ENCODE measurements around the gene EXD3. TPM values are rescaled to one million over a fixed set of nuclear protein-coding genes. Genes with fewer than 3 reads are reported as not detected.

Gene EXD3
- total and polyA plus RNA-seq, 8 donors, result 12.9 to 105 (median 24.0) TPM

- H3K27me3 ChIP-seq, result peaks cover 0 to 42% (median 0%) of the 10 kb centered on the region in 3 donors
- no peaks in the 10 kb centered on the region for H3K9me3 ChIP-seq
- intact Hi-C loops (cut with DNase I; ENCODE audit: low total_unique reads), result no loop called here
- H3K4me3 ChIP-seq, result no peak overlapping the region
- DNase-seq, result peak in 1 of 2 donors; percentile 7
- no peak for TF ChIP-seq CTCF (IDR thresholded peaks at IDR 0.05)
- no peak for TF ChIP-seq POLR2AphosphoS5 (IDR thresholded peaks at IDR 0.05)
- TF ChIP-seq EP300 (IDR thresholded peaks at IDR 0.05), result no peak
- no peak for TF ChIP-seq POLR2A (IDR thresholded peaks at IDR 0.05)
- WGBS, 5 donors, result 63 to 81% (median 68%) methylated on average over 8 to 43 of the region's 43 CpGs
- peak overlapping the region in 3 of 5 donors; percentile 59 to 85 (median 80) for H3K27ac ChIP-seq
- H3K36me3 ChIP-seq, result peaks cover 0 to 3% (median 0%) of the 10 kb centered on the region in 4 donors
- H3K4me1 ChIP-seq, result peaks cover 33 to 62% (median 53%) of the 10 kb centered on the region in 4 donors
Observed at GRCh38 chr9:137434498-137435380, 11.8 kb upstream of the EXD3 start.

- 83 to 87% (median 85%) methylated on average over 4 to 26 of the region's 26 CpGs for WGBS, 5 donors
- peaks cover 0 to 34% (median 0%) of the 10 kb centered on the region in 3 donors for H3K27me3 ChIP-seq
- H3K4me3 ChIP-seq, result no peak overlapping the region
- no peaks in the 10 kb centered on the region for H3K9me3 ChIP-seq
- intact Hi-C loops (cut with DNase I; ENCODE audit: low total_unique reads), result no loop called here
- peaks cover 33 to 63% (median 55%) of the 10 kb centered on the region in 4 donors for H3K4me1 ChIP-seq
- TF ChIP-seq POLR2A (IDR thresholded peaks at IDR 0.05) (no peak), POLR2AphosphoS5 (IDR thresholded peaks at IDR 0.05) (no peak), EP300 (IDR thresholded peaks at IDR 0.05) (no peak), CTCF (IDR thresholded peaks at IDR 0.05) (no peak)
- no peak overlapping the region for H3K27ac ChIP-seq
- peaks cover 0 to 3% (median 0%) of the 10 kb centered on the region in 4 donors for H3K36me3 ChIP-seq
- no peak for DNase-seq
Observed at GRCh38 chr9:137433916-137434431, 11.0 kb upstream of the EXD3 start.

GRCh38 chr9:137433349-137433915 is 10.5 kb upstream of the EXD3 start:
- H3K36me3 ChIP-seq, result peaks cover 0 to 3% (median 0%) of the 10 kb centered on the region in 4 donors
- H3K9me3 ChIP-seq, result no peaks in the 10 kb centered on the region
- peaks cover 0 to 29% (median 0%) of the 10 kb centered on the region in 3 donors for H3K27me3 ChIP-seq
- no peak overlapping the region for H3K27ac ChIP-seq
- no peak overlapping the region for H3K4me3 ChIP-seq
- no peak for TF ChIP-seq POLR2AphosphoS5 (IDR thresholded peaks at IDR 0.05)
- no peak for TF ChIP-seq CTCF (IDR thresholded peaks at IDR 0.05)
- no peak for TF ChIP-seq EP300 (IDR thresholded peaks at IDR 0.05)
- TF ChIP-seq POLR2A (IDR thresholded peaks at IDR 0.05), result no peak
- 79 to 89% (median 82%) methylated on average over 2 to 19 of the region's 19 CpGs for WGBS, 5 donors
- intact Hi-C loops (cut with DNase I; ENCODE audit: low total_unique reads), result no loop called here
- no peak for DNase-seq
- peaks cover 33 to 65% (median 57%) of the 10 kb centered on the region in 4 donors for H3K4me1 ChIP-seq

GRCh38 chr9:137432687-137433348 is 9.9 kb upstream of the EXD3 start:
- Histone ChIP-seq H3K4me3 (no peak overlapping the region), H3K9me3 (no peaks in the 10 kb centered on the region), H3K36me3 (peaks cover 0 to 3% (median 0%) of the 10 kb centered on the region in 4 donors), H3K27ac (no peak overlapping the region), H3K27me3 (peaks cover 0 to 23% (median 0%) of the 10 kb centered on the region in 3 donors), H3K4me1 (peaks cover 33 to 61% (median 53%) of the 10 kb centered on the region in 4 donors)
- WGBS, 5 donors, result 91 to 94% (median 92%) methylated on average over 7 to 20 of the region's 20 CpGs
- DNase-seq, result no peak
- intact Hi-C loops (cut with DNase I; ENCODE audit: low total_unique reads), result no loop called here
- no peak for TF ChIP-seq CTCF (IDR thresholded peaks at IDR 0.05)
- TF ChIP-seq EP300 (IDR thresholded peaks at IDR 0.05), result no peak
- no peak for TF ChIP-seq POLR2AphosphoS5 (IDR thresholded peaks at IDR 0.05)
- TF ChIP-seq POLR2A (IDR thresholded peaks at IDR 0.05), result no peak

Measured in stomach (tissue), 9 donors.